IMR-90 (cell line): ENCODE measurements around the gene TBC1D9B.

ENCODE experiments used
- CHD1 ChIP-seq: IDR thresholded peaks from 2 replicates; pipeline ENCODE4 v1.6.1; 2012; ENCODE audit warnings: low read depth, low read length, improper control_type of control experiment
- FOS ChIP-seq: fragments of 150-350 bp; IDR thresholded peaks from 2 replicates; pipeline ENCODE4 v1.6.1; 2016; ENCODE audit warnings: low read depth, low read length
- MAFK ChIP-seq: IDR thresholded peaks from 2 replicates; pipeline ENCODE4 v1.6.1; 2012; ENCODE audit warnings: low read depth, low read length, improper control_type of control experiment
- MAZ ChIP-seq: IDR thresholded peaks from 2 replicates; pipeline ENCODE4 v1.6.1; 2012; ENCODE audit warnings: low read depth, mild to moderate bottlenecking, low read length, improper control_type of control experiment, moderate library complexity, borderline replicate concordance
- MXI1 ChIP-seq: IDR thresholded peaks from 2 replicates; pipeline ENCODE4 v1.6.1; 2012; ENCODE audit warnings: low read depth, mild to moderate bottlenecking, low read length, moderate library complexity, borderline replicate concordance
- POLR2A ChIP-seq: IDR thresholded peaks from 2 replicates; pipeline ENCODE4 v1.6.1; 2012; ENCODE audit warnings: mild to moderate bottlenecking, low read depth, low read length
- RAD21 ChIP-seq: IDR thresholded peaks from 2 replicates; pipeline ENCODE4 v1.6.1; 2012; ENCODE audit warnings: low read length, improper control_type of control experiment
- RFX5 ChIP-seq: IDR thresholded peaks from 2 replicates; pipeline ENCODE4 v1.8.0; 2012; ENCODE audit warnings: low read depth, mild to moderate bottlenecking, low read length, moderate library complexity
- SMC3 ChIP-seq: fragments of 150-350 bp; IDR thresholded peaks from 2 replicates; pipeline ENCODE4 v1.6.1; 2016; ENCODE audit warnings: low read depth, mild to moderate bottlenecking, antibody characterized with exemption, low read length, moderate library complexity
- TF ChIP-seq, protein P1 (sequence below): conservative IDR thresholded peaks from 2 replicates; pipeline ENCODE4 v1.5.1; 2012; ENCODE audit warnings: mild to moderate bottlenecking, low read depth, low read length, improper control_type of control experiment
- TF ChIP-seq, protein P2 (sequence below): fragments of 150-350 bp; IDR thresholded peaks from 2 replicates; pipeline ENCODE4 v1.6.1; 2017; ENCODE audit warnings: mild to moderate bottlenecking, antibody characterized with exemption, low read length, low read depth
- TF ChIP-seq, protein P3 (sequence below): fragments of 150-350 bp; IDR thresholded peaks from 2 replicates; pipeline ENCODE4 v1.6.1; 2016; ENCODE audit warnings: low read depth, mild to moderate bottlenecking, low read length, moderate library complexity, borderline replicate concordance

DNA sequence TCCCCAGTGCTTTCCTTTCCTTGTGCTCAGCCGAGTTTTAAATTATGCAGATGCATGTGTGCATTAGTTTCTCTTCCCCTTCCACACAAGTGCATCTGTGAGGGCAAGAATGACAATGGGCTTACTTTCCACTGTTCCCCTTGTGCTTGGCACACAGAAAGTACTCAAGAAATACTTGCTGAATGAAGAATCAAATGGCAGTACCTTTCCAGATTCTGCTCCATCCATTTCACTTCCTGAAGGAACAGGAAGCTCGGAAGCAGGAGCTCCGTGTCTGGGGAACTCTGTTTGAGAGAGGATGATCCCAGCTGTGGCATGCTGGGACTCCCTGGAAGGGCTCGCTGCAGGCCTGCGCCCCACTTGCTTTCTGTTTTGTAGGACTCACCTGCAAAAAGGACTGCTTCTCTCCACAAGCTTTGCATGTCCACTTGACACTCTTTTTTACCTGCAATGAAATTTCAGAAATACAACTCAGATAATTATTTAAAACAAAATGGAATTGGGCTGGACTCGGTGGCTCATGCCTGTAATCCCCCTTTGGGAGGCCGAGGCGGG, 54.6 kb downstream of the TBC1D9B start:
- no peak for TF ChIP-seq MAZ
- TF ChIP-seq, protein P1, sequence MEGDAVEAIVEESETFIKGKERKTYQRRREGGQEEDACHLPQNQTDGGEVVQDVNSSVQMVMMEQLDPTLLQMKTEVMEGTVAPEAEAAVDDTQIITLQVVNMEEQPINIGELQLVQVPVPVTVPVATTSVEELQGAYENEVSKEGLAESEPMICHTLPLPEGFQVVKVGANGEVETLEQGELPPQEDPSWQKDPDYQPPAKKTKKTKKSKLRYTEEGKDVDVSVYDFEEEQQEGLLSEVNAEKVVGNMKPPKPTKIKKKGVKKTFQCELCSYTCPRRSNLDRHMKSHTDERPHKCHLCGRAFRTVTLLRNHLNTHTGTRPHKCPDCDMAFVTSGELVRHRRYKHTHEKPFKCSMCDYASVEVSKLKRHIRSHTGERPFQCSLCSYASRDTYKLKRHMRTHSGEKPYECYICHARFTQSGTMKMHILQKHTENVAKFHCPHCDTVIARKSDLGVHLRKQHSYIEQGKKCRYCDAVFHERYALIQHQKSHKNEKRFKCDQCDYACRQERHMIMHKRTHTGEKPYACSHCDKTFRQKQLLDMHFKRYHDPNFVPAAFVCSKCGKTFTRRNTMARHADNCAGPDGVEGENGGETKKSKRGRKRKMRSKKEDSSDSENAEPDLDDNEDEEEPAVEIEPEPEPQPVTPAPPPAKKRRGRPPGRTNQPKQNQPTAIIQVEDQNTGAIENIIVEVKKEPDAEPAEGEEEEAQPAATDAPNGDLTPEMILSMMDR = no peak
- TF ChIP-seq CHD1 = no peak
- TF ChIP-seq RFX5 = no peak
- no peak for TF ChIP-seq POLR2A
- TF ChIP-seq SMC3 = no peak
- TF ChIP-seq RAD21 = no peak
- TF ChIP-seq, protein P2, sequence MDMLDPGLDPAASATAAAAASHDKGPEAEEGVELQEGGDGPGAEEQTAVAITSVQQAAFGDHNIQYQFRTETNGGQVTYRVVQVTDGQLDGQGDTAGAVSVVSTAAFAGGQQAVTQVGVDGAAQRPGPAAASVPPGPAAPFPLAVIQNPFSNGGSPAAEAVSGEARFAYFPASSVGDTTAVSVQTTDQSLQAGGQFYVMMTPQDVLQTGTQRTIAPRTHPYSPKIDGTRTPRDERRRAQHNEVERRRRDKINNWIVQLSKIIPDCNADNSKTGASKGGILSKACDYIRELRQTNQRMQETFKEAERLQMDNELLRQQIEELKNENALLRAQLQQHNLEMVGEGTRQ = no peak
- TF ChIP-seq MAFK = no peak
- no peak for TF ChIP-seq MXI1
- TF ChIP-seq, protein P3, sequence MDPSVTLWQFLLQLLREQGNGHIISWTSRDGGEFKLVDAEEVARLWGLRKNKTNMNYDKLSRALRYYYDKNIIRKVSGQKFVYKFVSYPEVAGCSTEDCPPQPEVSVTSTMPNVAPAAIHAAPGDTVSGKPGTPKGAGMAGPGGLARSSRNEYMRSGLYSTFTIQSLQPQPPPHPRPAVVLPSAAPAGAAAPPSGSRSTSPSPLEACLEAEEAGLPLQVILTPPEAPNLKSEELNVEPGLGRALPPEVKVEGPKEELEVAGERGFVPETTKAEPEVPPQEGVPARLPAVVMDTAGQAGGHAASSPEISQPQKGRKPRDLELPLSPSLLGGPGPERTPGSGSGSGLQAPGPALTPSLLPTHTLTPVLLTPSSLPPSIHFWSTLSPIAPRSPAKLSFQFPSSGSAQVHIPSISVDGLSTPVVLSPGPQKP = no peak
- no peak for TF ChIP-seq FOS
